ENCODE measurements around the gene TBC1D7.

DNA sequence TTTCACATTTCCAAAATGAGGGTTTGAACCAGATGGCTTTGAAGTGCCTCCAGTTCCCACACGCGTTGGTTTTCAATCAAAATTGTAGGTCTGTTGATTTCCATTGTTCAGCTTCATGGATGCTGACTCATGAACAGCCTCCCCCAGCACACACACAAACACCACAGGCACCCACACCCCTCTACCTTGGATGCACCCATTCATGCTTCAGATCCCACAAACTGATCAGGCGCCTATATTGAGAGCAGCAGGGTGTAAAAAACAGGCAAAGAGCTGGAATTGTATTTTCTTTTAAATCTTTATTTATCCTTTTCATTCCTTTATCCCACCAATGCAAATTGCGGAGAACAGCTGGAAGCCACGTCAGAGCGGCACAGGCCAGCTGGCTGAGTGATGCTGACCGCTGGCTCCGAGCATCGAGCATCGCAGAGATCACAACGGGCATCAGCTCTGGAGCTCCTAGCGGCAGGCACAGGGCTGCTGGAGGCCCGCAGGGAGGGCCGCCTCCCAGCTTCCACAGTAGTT is 29.3 kb upstream of the TBC1D7 start:
- TF ChIP-seq, protein P1, sequence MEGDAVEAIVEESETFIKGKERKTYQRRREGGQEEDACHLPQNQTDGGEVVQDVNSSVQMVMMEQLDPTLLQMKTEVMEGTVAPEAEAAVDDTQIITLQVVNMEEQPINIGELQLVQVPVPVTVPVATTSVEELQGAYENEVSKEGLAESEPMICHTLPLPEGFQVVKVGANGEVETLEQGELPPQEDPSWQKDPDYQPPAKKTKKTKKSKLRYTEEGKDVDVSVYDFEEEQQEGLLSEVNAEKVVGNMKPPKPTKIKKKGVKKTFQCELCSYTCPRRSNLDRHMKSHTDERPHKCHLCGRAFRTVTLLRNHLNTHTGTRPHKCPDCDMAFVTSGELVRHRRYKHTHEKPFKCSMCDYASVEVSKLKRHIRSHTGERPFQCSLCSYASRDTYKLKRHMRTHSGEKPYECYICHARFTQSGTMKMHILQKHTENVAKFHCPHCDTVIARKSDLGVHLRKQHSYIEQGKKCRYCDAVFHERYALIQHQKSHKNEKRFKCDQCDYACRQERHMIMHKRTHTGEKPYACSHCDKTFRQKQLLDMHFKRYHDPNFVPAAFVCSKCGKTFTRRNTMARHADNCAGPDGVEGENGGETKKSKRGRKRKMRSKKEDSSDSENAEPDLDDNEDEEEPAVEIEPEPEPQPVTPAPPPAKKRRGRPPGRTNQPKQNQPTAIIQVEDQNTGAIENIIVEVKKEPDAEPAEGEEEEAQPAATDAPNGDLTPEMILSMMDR (IDR thresholded peaks at IDR 0.05 in 2 of 3, conservative IDR thresholded peaks at IDR 0.05 in 1 of 3; ENCODE audit: borderline replicate concordance in 1 of 3, insufficient read depth in 1 of 3, low read depth in 2 of 3, low read length in 2 of 3) = no peak
- TF ChIP-seq POLR2AphosphoS5 (IDR thresholded peaks at IDR 0.05; ENCODE audit: low read depth, low read length) (no peak), RAD21 (IDR thresholded peaks at IDR 0.05; ENCODE audit: low read depth) (no peak), EZH2 (IDR thresholded peaks at IDR 0.05) (no peak), POLR2A (IDR thresholded peaks at IDR 0.05; ENCODE audit: borderline replicate concordance, extremely low read depth, insufficient read depth, insufficient read length) (no peak)

All from HCT116 (cell line).